Measurements from ENCODE around the gene SH3PXD2A. TPM values are rescaled to one million over a fixed set of nuclear protein-coding genes. Genes with fewer than 3 reads are reported as not detected.

SH3PXD2A gene
- total and polyA plus RNA-seq, 12 donors: 6.9 to 44.9 (median 34.4) TPM

DNA sequence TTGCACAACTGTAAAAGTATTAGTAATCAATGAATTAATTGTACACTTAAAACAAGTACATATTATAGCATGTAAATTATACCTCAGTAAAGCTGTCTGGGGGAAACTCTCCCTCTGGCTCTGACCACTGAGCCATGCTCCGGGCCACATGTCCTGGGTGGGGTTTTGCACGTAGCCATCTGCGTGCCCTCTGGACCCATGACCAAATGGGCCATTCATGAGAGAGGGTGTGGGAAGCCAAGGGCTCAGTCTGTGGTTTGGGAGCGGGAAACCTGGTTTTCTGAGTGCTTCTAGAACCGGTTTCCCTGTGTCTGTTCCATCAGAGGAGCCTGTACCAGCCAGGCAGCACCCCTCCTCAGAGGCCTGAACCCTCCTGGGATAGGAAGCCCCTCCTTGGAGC lies 143.2 kb downstream of the SH3PXD2A start:
- Histone ChIP-seq H3K4me3 (no peak overlapping the region), H3K9me3 (no peaks in the 10 kb centered on the region), H3K27ac (no peak overlapping the region), H3K27me3 (no peaks in the 10 kb centered on the region), H3K36me3 (peaks cover 0 to 4% (median 0%) of the 10 kb centered on the region in 9 donors), H3K4me1 (peaks cover 0 to 26% (median 9%) of the 10 kb centered on the region in 9 donors)
- intact Hi-C loops (cut with DNase I): loop anchor here in 4 of 10 donors (2.0 to 10.0 kb wide), 5 partner anchors 63 to 503 kb away; no protein-coding TSS in a partner anchor
- TF ChIP-seq, protein P1, sequence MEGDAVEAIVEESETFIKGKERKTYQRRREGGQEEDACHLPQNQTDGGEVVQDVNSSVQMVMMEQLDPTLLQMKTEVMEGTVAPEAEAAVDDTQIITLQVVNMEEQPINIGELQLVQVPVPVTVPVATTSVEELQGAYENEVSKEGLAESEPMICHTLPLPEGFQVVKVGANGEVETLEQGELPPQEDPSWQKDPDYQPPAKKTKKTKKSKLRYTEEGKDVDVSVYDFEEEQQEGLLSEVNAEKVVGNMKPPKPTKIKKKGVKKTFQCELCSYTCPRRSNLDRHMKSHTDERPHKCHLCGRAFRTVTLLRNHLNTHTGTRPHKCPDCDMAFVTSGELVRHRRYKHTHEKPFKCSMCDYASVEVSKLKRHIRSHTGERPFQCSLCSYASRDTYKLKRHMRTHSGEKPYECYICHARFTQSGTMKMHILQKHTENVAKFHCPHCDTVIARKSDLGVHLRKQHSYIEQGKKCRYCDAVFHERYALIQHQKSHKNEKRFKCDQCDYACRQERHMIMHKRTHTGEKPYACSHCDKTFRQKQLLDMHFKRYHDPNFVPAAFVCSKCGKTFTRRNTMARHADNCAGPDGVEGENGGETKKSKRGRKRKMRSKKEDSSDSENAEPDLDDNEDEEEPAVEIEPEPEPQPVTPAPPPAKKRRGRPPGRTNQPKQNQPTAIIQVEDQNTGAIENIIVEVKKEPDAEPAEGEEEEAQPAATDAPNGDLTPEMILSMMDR (IDR thresholded peaks at IDR 0.05): no peak
- DNase-seq: no peak
- WGBS, 2 donors: 78 to 79% methylated on average over 5 of the region's 5 CpGs
- no peak for ATAC-seq

DNA sequence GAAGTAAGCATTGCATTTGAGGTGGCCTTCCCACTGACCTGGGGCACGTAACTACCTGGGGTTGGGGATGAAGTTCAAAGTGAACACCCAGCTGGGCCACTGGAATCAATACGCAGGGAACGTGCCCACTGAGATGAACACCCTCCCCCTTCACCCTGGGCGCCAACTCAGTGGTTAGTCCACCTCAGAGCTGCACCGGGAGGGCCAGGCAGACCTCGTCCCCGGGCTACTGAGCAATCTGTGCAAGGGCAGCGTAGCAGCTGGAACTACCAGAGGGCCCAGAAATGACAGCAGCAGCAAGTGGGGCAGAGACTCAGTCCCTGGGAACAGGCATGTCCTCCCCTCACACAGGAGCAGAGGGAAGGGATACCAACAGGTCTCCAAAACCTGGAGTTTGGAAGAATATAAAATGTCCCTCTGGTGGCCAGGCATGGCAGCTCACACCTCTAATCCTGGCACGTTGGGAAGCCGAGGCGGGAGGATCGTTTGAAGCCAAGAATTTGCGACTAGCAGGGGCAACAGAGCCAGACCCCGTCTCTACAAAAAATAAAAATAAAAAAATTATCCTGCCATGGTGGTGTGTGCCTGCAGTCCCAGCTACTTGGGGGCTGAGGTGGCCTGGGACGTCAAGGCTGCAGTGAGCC lies 143.9 kb downstream of the SH3PXD2A start:
- no peak for DNase-seq
- Histone ChIP-seq H3K4me1 (peaks cover 0 to 24% (median 6%) of the 10 kb centered on the region in 9 donors), H3K27me3 (no peaks in the 10 kb centered on the region), H3K4me3 (no peak overlapping the region), H3K27ac (no peak overlapping the region), H3K9me3 (no peaks in the 10 kb centered on the region), H3K36me3 (no peaks in the 10 kb centered on the region)
- intact Hi-C loops (cut with DNase I): loop anchor here in 4 of 10 donors (5.0 to 10.0 kb wide), 3 partner anchors 63 to 503 kb away; no protein-coding TSS in a partner anchor
- WGBS, 2 donors: 88 to 94% methylated on average over 15 of the region's 15 CpGs
- ATAC-seq: no peak
- TF ChIP-seq, protein P1 (IDR thresholded peaks at IDR 0.05): no peak

DNA sequence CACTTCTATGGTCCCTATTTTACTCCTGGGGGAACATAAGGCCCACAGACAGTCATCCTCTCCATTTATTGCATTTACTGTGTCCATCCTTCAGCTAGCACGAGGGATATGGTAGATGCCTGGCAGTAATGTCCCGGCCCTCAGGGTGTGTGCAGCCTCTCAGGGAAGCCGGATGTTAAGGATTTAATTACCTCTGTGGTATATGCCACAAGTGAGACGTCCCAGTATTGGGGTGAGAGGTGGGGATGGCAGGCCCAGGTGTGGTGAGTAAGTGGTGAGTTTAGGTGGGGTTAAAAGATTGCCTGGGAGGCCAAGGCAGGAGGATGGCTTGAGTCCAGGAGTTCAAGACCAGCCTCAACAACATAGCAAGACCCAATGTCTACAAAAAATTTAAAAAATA lies 144.9 kb downstream of the SH3PXD2A start:
- TF ChIP-seq, protein P1 (IDR thresholded peaks at IDR 0.05): no peak
- intact Hi-C loops (cut with DNase I): loop anchor here in 4 of 10 donors (5.0 to 10.0 kb wide), 3 partner anchors 64 to 504 kb away; no protein-coding TSS in a partner anchor
- ATAC-seq: no peak
- Histone ChIP-seq H3K27ac (no peak overlapping the region), H3K27me3 (no peaks in the 10 kb centered on the region), H3K9me3 (no peaks in the 10 kb centered on the region), H3K4me1 (peaks cover 0 to 18% (median 2%) of the 10 kb centered on the region in 9 donors), H3K36me3 (no peaks in the 10 kb centered on the region), H3K4me3 (no peak overlapping the region)
- WGBS, 2 donors: 84 to 90% methylated on average over 4 of the region's 4 CpGs
- no peak for DNase-seq

DNA sequence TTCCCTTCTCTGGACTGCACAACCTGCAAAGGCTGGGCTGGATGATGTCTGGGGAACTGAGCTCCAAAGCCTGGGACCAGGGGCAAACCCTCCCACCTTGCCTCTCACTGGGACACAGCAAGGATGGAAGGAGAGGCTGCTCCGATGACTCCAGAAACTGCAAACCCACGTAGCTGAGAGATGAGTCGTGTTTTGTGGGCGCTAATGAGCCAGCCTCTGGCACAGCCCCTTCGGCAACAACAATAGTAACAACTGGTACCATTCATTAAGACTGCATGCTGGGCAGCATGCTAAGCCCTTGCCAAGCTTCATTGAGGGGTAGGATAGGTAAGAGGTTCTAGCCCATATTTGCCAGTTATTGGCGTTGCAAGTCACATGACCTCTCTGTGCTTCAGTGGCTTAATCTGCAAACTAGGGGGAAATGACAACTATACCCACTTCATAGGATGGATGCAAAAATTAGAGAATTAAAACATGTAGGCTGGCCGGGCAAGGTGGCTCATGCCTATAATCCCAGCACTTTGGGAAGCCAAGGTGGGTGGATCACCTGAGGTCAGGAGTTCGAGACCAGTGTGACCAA lies 145.9 kb downstream of the SH3PXD2A start:
- Histone ChIP-seq H3K4me3 (no peak overlapping the region), H3K36me3 (no peaks in the 10 kb centered on the region), H3K4me1 (peaks cover 0 to 22% (median 2%) of the 10 kb centered on the region in 9 donors), H3K27ac (no peak overlapping the region), H3K9me3 (no peaks in the 10 kb centered on the region), H3K27me3 (no peaks in the 10 kb centered on the region)
- ATAC-seq (no peak), DNase-seq (no peak)
- TF ChIP-seq, protein P1 (IDR thresholded peaks at IDR 0.05): no peak
- WGBS, 2 donors: 85 to 88% methylated on average over 8 of the region's 8 CpGs
- intact Hi-C loops (cut with DNase I): no loop called here

Data from heart right ventricle (tissue), 16 donors.